Ishikawa (cell line): ENCODE data around the gene STARD3.
A peak's percentile ranks its signal among the peaks of the same experiment; 100 is the strongest.

ENCODE experiments used
- CEBPB ChIP-seq: IDR thresholded peaks from 2 replicates; pipeline ENCODE4 v1.6.1; 2012
- CREB1 ChIP-seq: IDR thresholded peaks from 2 replicates; pipeline ENCODE4 v1.6.1; 2012; ENCODE audit warnings: low read depth
- EGR1 ChIP-seq: IDR thresholded peaks from 2 replicates; pipeline ENCODE4 v1.6.1; 2012
- EP300 ChIP-seq: IDR thresholded peaks from 2 replicates; pipeline ENCODE4 v1.6.1; 2012; ENCODE audit warnings: borderline replicate concordance
- FOXM1 ChIP-seq: IDR thresholded peaks from 2 replicates; pipeline ENCODE4 v1.6.1; 2012; ENCODE audit warnings: low read depth, borderline replicate concordance
- MAX ChIP-seq: IDR thresholded peaks from 2 replicates; pipeline ENCODE4 v1.6.1; 2012
- NFIC ChIP-seq: IDR thresholded peaks from 2 replicates; pipeline ENCODE4 v1.6.1; 2012
- RAD21 ChIP-seq: IDR thresholded peaks from 2 replicates; pipeline ENCODE4 v1.6.1; 2012; ENCODE audit warnings: low read depth
- REST ChIP-seq: IDR thresholded peaks from 2 replicates; pipeline ENCODE4 v1.6.1; 2012; ENCODE audit warnings: low read depth, mild to moderate bottlenecking
- TAF1 ChIP-seq: IDR thresholded peaks from 2 replicates; pipeline ENCODE4 v1.6.1; 2012; ENCODE audit warnings: low read depth, mild to moderate bottlenecking
- TCF12 ChIP-seq: IDR thresholded peaks from 2 replicates; pipeline ENCODE4 v1.6.1; 2012; ENCODE audit warnings: low read depth
- TEAD4 ChIP-seq: IDR thresholded peaks from 2 replicates; pipeline ENCODE4 v1.6.1; 2012
- USF1 ChIP-seq: IDR thresholded peaks from 2 replicates; pipeline ENCODE4 v1.6.1; 2012
- YY1 ChIP-seq: IDR thresholded peaks from 2 replicates; pipeline ENCODE4 v1.6.1; 2012; ENCODE audit warnings: low read depth
- ZBTB7A ChIP-seq: IDR thresholded peaks from 2 replicates; pipeline ENCODE4 v1.6.1; 2012; ENCODE audit warnings: low read depth

The STARD3 gene

GRCh38 chr17:39618956-39619785 is 17.8 kb upstream of the STARD3 start:
- no peak for TF ChIP-seq MAX
- TF ChIP-seq RAD21 = no peak

GRCh38 chr17:39619786-39620101 is 17.2 kb upstream of the STARD3 start:
- TF ChIP-seq YY1 = no peak
- no peak for TF ChIP-seq EGR1
- TF ChIP-seq FOXM1 = no peak
- TF ChIP-seq RAD21 = no peak
- TF ChIP-seq TAF1 = no peak
- TF ChIP-seq REST = no peak
- no peak for TF ChIP-seq TCF12
- TF ChIP-seq CEBPB = no peak
- TF ChIP-seq USF1 = no peak
- no peak for TF ChIP-seq TEAD4
- no peak for TF ChIP-seq ZBTB7A
- no peak for TF ChIP-seq CREB1
- TF ChIP-seq NFIC = no peak
- no peak for TF ChIP-seq MAX
- TF ChIP-seq EP300 = no peak

- TF ChIP-seq ZBTB7A (peak; percentile 65; the same call in 1 of the 2 replicates), CEBPB (no peak), NFIC (peak; percentile 24; the same call in 1 of the 2 replicates), YY1 (no peak), RAD21 (peak; percentile 96), TEAD4 (peak; percentile 18; the same call in 1 of the 2 replicates), REST (peak; percentile 75), TAF1 (0 out of 2 replicates have a peak, but pooled peaks have one; percentile 13), USF1 (no peak), FOXM1 (no peak), MAX (no peak)
Measured at GRCh38 chr17:39621523-39622379, 15.2 kb upstream of the STARD3 start.

- TF ChIP-seq USF1 = no peak
- TF ChIP-seq EGR1 = no peak
Measured at GRCh38 chr17:39622380-39623006, 14.5 kb upstream of the STARD3 start.

GRCh38 chr17:39623356-39623950 is 13.5 kb upstream of the STARD3 start:
- TF ChIP-seq MAX (no peak), RAD21 (peak; percentile 94)
